Measurements from ENCODE around the gene ASB15. TPM values are rescaled to one million over a fixed set of nuclear protein-coding genes. Genes with fewer than 3 reads are reported as not detected.

ASB15 gene
- total RNA-seq, 4 donors from 2014 or later, result not detected

DNA sequence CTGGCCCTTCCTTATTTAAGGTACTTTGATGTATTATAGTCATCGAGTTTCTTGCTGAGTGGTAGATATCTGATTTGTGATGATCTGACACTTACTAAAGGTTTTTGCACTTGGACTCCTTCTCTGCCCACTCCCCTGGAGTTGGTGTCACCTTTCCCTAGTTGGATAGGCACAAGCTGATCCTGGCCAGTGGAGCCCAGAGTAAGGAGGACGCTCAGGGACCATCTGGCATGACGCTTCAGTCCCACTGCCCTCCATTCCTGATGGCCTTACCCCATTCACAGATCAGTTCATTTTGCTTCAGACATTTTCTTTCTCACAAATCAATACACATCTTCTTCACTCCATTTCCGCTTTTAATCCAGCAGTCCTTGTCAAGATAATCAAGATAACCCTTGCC is 20.1 kb downstream of the ASB15 start:
- Histone ChIP-seq H3K4me3 (no peak overlapping the region), H3K9me3 (no peaks in the 10 kb centered on the region), H3K4me1 (no peaks in the 10 kb centered on the region), H3K27me3 (peaks cover 2% of the 10 kb centered on the region), H3K36me3 (no peaks in the 10 kb centered on the region), H3K27ac (no peak overlapping the region)
- TF ChIP-seq EP300 (IDR thresholded peaks at IDR 0.05) (no peak), POLR2AphosphoS5 (IDR thresholded peaks at IDR 0.05) (no peak), POLR2A (IDR thresholded peaks at IDR 0.05) (no peak)
- TF ChIP-seq, protein P1, sequence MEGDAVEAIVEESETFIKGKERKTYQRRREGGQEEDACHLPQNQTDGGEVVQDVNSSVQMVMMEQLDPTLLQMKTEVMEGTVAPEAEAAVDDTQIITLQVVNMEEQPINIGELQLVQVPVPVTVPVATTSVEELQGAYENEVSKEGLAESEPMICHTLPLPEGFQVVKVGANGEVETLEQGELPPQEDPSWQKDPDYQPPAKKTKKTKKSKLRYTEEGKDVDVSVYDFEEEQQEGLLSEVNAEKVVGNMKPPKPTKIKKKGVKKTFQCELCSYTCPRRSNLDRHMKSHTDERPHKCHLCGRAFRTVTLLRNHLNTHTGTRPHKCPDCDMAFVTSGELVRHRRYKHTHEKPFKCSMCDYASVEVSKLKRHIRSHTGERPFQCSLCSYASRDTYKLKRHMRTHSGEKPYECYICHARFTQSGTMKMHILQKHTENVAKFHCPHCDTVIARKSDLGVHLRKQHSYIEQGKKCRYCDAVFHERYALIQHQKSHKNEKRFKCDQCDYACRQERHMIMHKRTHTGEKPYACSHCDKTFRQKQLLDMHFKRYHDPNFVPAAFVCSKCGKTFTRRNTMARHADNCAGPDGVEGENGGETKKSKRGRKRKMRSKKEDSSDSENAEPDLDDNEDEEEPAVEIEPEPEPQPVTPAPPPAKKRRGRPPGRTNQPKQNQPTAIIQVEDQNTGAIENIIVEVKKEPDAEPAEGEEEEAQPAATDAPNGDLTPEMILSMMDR (IDR thresholded peaks at IDR 0.05), result no peak
- no peak for DNase-seq (ENCODE audit: low spot score in 2 of 2)
- WGBS, result 80% methylated on average over 4 of the region's 4 CpGs

DNA sequence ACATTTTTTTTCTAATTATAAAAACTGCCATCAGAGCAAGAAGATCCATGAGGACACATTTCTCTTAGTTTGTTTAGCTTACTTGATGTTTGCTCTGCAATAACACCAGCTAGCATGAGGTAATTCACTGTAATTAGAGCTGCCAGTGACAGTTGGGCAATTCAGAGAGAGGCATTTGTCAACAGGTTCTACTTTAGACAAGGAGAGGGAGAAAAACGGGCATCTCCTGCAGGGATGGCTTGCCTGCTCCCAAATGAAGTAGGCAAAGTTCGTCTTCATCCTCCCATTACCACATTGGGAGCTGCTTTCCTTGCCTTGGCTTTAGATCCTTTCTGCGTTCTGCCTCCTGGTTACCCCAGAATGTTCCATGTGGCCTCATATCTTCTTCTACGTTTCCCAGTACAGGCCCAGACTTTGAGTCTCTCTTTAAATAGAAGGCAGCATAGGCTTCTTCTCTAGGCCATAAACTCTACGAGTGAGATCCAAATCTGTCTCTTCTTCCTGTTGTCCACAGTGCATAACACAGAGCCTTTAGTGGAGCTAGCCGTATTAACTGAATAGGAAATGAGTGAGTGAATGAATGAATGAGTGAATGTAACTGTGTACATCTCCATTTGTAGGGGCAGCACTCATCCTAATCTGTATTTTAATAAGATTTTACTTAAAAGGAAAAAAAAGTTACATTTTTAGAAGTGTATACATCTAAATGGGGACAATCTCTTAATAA is 21.2 kb downstream of the ASB15 start:
- Histone ChIP-seq H3K4me1 (no peaks in the 10 kb centered on the region), H3K27me3 (peaks cover 2% of the 10 kb centered on the region), H3K4me3 (no peak overlapping the region), H3K36me3 (no peaks in the 10 kb centered on the region), H3K9me3 (no peaks in the 10 kb centered on the region), H3K27ac (no peak overlapping the region)
- WGBS, result 87% methylated on average over 6 of the region's 6 CpGs
- no peak for DNase-seq (ENCODE audit: low spot score in 2 of 2)
- TF ChIP-seq POLR2AphosphoS5 (IDR thresholded peaks at IDR 0.05), result no peak
- no peak for TF ChIP-seq POLR2A (IDR thresholded peaks at IDR 0.05)
- TF ChIP-seq EP300 (IDR thresholded peaks at IDR 0.05), result no peak
- TF ChIP-seq, protein P1 (IDR thresholded peaks at IDR 0.05), result no peak

DNA sequence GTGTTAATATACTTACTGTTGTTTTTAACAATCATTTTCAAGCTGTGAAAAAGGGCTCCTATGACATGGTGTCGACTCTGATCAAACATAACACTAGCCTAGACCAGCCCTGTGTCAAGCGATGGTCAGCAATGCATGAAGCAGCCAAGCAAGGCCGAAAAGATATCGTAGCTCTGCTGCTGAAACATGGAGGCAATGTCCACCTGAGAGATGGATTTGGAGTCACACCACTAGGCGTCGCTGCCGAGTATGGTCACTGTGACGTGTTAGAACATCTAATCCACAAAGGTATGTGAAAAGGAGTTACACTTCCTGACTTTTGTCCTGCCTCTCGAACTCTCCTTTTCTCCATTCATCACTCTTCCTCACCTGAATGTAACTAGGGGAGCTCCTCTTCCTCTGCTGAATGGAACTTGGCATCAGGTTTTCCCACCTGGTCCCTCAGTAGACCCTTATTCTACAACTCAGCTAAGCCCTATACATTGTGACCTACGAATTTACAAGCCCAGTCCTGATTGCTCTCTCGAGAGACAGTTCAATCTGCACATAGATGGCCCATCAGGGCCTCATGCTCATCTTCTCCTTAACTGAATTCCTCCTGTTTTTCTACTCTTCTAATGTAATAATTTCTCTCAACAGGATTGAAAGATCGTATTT is 23.0 kb downstream of the ASB15 start:
- no peak for DNase-seq (ENCODE audit: low spot score in 2 of 2)
- no peaks in the 10 kb centered on the region for H3K27me3 ChIP-seq
- 62% methylated on average over 12 of the region's 12 CpGs for WGBS
- TF ChIP-seq EP300 (IDR thresholded peaks at IDR 0.05) (no peak), POLR2A (IDR thresholded peaks at IDR 0.05) (no peak), POLR2AphosphoS5 (IDR thresholded peaks at IDR 0.05) (no peak)
- TF ChIP-seq, protein P1 (IDR thresholded peaks at IDR 0.05), result no peak
- H3K9me3 ChIP-seq, result no peaks in the 10 kb centered on the region
- no peaks in the 10 kb centered on the region for H3K4me1 ChIP-seq
- no peak overlapping the region for H3K4me3 ChIP-seq
- H3K36me3 ChIP-seq, result no peaks in the 10 kb centered on the region
- H3K27ac ChIP-seq, result no peak overlapping the region

DNA sequence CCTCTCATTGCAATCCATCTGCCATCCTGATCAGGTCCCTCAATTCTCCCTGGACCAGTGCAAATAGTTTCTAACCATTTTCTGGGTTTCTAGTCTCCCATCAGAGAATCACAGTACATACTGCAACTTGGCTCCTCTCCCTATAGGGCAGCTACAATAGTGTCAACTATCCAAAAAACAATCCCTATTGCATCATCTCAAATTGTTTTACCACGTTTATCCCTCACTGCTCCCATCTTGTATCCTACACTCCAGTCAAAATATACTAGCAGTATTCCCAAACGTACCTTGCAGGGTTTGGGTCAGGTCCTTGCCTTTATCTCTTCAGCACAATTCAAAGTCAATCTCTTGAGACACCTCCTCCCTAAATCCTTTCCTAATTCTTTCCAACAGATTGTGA is 23.6 kb downstream of the ASB15 start:
- Histone ChIP-seq H3K4me1 (no peaks in the 10 kb centered on the region), H3K9me3 (no peaks in the 10 kb centered on the region), H3K4me3 (no peak overlapping the region), H3K36me3 (no peaks in the 10 kb centered on the region), H3K27ac (no peak overlapping the region), H3K27me3 (no peaks in the 10 kb centered on the region)
- TF ChIP-seq POLR2A (IDR thresholded peaks at IDR 0.05) (no peak), EP300 (IDR thresholded peaks at IDR 0.05) (no peak), POLR2AphosphoS5 (IDR thresholded peaks at IDR 0.05) (no peak)
- TF ChIP-seq, protein P1 (IDR thresholded peaks at IDR 0.05), result no peak
- 57% methylated on average over 2 of the region's 2 CpGs for WGBS
- DNase-seq (ENCODE audit: low spot score in 2 of 2), result no peak

DNA sequence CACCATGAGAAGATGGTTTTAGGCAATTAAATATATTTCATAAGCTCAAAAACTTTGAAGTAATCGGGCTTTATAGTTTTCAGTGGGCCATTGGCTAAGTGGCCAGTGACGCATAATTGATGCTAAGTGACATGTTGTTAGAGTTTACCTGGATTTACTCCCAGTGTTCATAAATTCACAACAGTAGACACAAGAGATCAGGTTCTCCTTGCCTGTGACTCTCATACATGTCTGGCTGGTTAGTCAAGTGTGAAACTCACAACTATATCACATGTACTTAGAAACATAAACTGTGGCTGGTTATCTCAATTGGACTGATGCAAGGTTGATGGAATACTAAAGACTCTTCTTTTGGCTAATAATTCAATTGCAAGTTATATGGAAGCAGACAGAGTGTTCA is 26.2 kb downstream of the ASB15 start:
- no peaks in the 10 kb centered on the region for H3K36me3 ChIP-seq
- TF ChIP-seq POLR2A (IDR thresholded peaks at IDR 0.05), result no peak
- TF ChIP-seq EP300 (IDR thresholded peaks at IDR 0.05), result no peak
- TF ChIP-seq, protein P1 (IDR thresholded peaks at IDR 0.05), result no peak
- no peak for TF ChIP-seq POLR2AphosphoS5 (IDR thresholded peaks at IDR 0.05)
- no peaks in the 10 kb centered on the region for H3K9me3 ChIP-seq
- 90% methylated on average over 2 of the region's 2 CpGs for WGBS
- H3K27me3 ChIP-seq, result no peaks in the 10 kb centered on the region
- DNase-seq (ENCODE audit: low spot score in 2 of 2), result no peak
- no peak overlapping the region for H3K27ac ChIP-seq
- H3K4me1 ChIP-seq, result no peaks in the 10 kb centered on the region
- H3K4me3 ChIP-seq, result no peak overlapping the region
